ENCODE data around the gene RASSF5. TPM values are rescaled to one million over a fixed set of nuclear protein-coding genes. Genes with fewer than 3 reads are reported as not detected.

The RASSF5 gene
- total and polyA plus RNA-seq, 2 experiments from 2014 or later, result 1.6 to 2.0 TPM

DNA sequence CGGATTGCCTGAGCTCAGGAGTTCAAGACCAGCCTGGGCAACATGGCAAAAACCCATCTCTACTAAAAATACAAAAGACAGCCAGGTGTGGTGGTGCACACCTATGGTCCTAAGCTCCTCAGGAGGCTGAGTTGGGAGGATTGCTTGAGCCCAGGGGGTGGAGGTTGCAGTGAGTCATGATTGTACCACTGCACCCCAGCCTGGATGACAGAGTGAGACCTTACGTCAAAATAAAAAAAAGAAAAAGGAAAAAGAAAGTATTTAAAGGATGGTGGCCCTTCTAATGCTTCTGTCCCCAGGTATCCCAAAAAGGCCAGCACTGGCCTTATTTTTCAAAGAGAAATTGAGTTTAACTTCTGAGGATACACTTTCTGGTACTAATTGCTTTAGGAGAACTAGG, 35.3 kb upstream of the RASSF5 start:
- H3K27ac ChIP-seq, result no peak overlapping the region
- no peaks in the 10 kb centered on the region for H3K9me3 ChIP-seq (ENCODE audit: low read depth)
- no peak for TF ChIP-seq EZH2phosphoT487 (IDR thresholded peaks at IDR 0.05; ENCODE audit: low read depth, severe bottlenecking, unreplicated experiment)
- TF ChIP-seq, protein P1, sequence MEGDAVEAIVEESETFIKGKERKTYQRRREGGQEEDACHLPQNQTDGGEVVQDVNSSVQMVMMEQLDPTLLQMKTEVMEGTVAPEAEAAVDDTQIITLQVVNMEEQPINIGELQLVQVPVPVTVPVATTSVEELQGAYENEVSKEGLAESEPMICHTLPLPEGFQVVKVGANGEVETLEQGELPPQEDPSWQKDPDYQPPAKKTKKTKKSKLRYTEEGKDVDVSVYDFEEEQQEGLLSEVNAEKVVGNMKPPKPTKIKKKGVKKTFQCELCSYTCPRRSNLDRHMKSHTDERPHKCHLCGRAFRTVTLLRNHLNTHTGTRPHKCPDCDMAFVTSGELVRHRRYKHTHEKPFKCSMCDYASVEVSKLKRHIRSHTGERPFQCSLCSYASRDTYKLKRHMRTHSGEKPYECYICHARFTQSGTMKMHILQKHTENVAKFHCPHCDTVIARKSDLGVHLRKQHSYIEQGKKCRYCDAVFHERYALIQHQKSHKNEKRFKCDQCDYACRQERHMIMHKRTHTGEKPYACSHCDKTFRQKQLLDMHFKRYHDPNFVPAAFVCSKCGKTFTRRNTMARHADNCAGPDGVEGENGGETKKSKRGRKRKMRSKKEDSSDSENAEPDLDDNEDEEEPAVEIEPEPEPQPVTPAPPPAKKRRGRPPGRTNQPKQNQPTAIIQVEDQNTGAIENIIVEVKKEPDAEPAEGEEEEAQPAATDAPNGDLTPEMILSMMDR (IDR thresholded peaks at IDR 0.05; ENCODE audit: poor library complexity), result no peak
- TF ChIP-seq EZH2 (IDR thresholded peaks at IDR 0.05; ENCODE audit: borderline replicate concordance), result no peak
- no peaks in the 10 kb centered on the region for H3K36me3 ChIP-seq (replicated peaks; ENCODE audit: insufficient read depth, low read depth)
- no peak for DNase-seq (ENCODE audit: low spot score)
- H3K9me2 ChIP-seq (replicated peaks; ENCODE audit: insufficient read depth), result no peaks in the 10 kb centered on the region
- no peak overlapping the region for H2AFZ ChIP-seq
- H4K20me1 ChIP-seq (ENCODE audit: insufficient read depth, poor library complexity, severe bottlenecking), result no peaks in the 10 kb centered on the region
- peaks cover 11% of the 10 kb centered on the region for H3K4me1 ChIP-seq (ENCODE audit: insufficient read depth)
- H3K79me2 ChIP-seq, result no peaks in the 10 kb centered on the region
- no peak overlapping the region for H3K4me3 ChIP-seq
- no peaks in the 10 kb centered on the region for H3K27me3 ChIP-seq
- H3K4me2 ChIP-seq, result peak overlapping the region; percentile 98
- WGBS (ENCODE audit: low lambda C conversion rate, missing lambda C conversion rate), result 95% methylated on average over 2 of the region's 2 CpGs

DNA sequence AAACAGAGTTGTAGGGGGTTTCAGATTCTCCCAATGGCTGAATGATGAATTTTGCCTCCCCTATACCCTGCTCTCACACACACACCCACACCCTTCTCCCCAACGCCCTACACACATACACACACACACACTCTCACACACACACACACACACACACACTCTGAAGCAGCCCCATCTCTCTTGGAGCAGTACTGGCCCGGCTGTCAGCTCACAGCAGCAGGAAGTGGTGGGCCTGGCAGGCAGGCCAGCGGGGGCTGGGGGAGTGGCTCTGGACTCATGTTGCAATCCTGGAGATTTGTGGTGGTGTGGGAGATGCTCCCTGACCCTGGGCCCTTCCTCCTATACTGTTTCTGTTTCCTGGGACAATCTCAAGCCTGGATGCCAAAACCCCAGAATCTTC, 34.9 kb upstream of the RASSF5 start:
- no peak overlapping the region for H3K4me2 ChIP-seq

DNA sequence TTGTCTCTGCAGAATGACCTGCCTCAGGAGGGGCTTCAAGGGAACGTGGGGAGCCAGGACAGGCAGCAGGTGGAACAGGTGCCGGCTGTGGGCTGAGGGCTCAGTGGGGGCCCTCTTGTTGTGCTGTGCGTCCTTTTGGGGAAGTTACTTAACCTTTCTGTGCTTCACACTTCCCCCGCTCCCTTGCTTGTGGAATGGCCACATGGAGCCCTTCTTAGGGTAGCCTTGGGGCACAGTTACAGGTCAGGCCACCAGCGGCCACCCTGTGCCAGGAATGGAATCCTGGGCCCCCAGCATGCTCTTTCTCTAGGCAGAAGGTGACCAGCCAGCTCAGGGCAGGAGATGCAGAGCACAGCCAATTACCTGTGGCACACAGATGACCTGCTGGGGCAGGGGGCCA, 34.4 kb upstream of the RASSF5 start:
- no peak for DNase-seq (ENCODE audit: low spot score)
- TF ChIP-seq EZH2phosphoT487 (IDR thresholded peaks at IDR 0.05; ENCODE audit: low read depth, severe bottlenecking, unreplicated experiment), result no peak
- no peak for TF ChIP-seq EZH2 (IDR thresholded peaks at IDR 0.05; ENCODE audit: borderline replicate concordance)
- TF ChIP-seq, protein P1 (IDR thresholded peaks at IDR 0.05; ENCODE audit: poor library complexity), result no peak
- no peak overlapping the region for H2AFZ ChIP-seq
- no peaks in the 10 kb centered on the region for H3K9me3 ChIP-seq (ENCODE audit: low read depth)
- H3K4me2 ChIP-seq, result no peak overlapping the region
- peaks cover 11% of the 10 kb centered on the region for H3K4me1 ChIP-seq (ENCODE audit: insufficient read depth)
- 56% methylated on average over 5 of the region's 5 CpGs for WGBS (ENCODE audit: low lambda C conversion rate, missing lambda C conversion rate)
- H4K20me1 ChIP-seq (ENCODE audit: insufficient read depth, poor library complexity, severe bottlenecking), result no peaks in the 10 kb centered on the region
- H3K36me3 ChIP-seq (replicated peaks; ENCODE audit: insufficient read depth, low read depth), result no peaks in the 10 kb centered on the region
- no peaks in the 10 kb centered on the region for H3K27me3 ChIP-seq
- H3K4me3 ChIP-seq, result no peak overlapping the region
- H3K9me2 ChIP-seq (replicated peaks; ENCODE audit: insufficient read depth), result no peaks in the 10 kb centered on the region
- H3K27ac ChIP-seq, result no peak overlapping the region
- H3K79me2 ChIP-seq, result no peaks in the 10 kb centered on the region

More for the DNA sequence above, 34.9 kb upstream of the RASSF5 start:
- Histone ChIP-seq H2AFZ (no peak overlapping the region), H3K9me2 (replicated peaks; ENCODE audit: insufficient read depth) (no peaks in the 10 kb centered on the region), H3K4me3 (no peak overlapping the region), H3K36me3 (replicated peaks; ENCODE audit: insufficient read depth, low read depth) (no peaks in the 10 kb centered on the region), H3K4me1 (ENCODE audit: insufficient read depth) (peaks cover 11% of the 10 kb centered on the region), H3K27me3 (no peaks in the 10 kb centered on the region), H3K9me3 (ENCODE audit: low read depth) (no peaks in the 10 kb centered on the region), H4K20me1 (ENCODE audit: insufficient read depth, poor library complexity, severe bottlenecking) (no peaks in the 10 kb centered on the region), H3K79me2 (no peaks in the 10 kb centered on the region), H3K27ac (no peak overlapping the region)
- DNase-seq (ENCODE audit: low spot score), result peak; percentile 30
- 60% methylated on average over 3 of the region's 3 CpGs for WGBS (ENCODE audit: low lambda C conversion rate, missing lambda C conversion rate)
- TF ChIP-seq EZH2 (IDR thresholded peaks at IDR 0.05; ENCODE audit: borderline replicate concordance), result no peak
- TF ChIP-seq EZH2phosphoT487 (IDR thresholded peaks at IDR 0.05; ENCODE audit: low read depth, severe bottlenecking, unreplicated experiment), result no peak
- TF ChIP-seq, protein P1 (IDR thresholded peaks at IDR 0.05; ENCODE audit: poor library complexity), result no peak

DNA sequence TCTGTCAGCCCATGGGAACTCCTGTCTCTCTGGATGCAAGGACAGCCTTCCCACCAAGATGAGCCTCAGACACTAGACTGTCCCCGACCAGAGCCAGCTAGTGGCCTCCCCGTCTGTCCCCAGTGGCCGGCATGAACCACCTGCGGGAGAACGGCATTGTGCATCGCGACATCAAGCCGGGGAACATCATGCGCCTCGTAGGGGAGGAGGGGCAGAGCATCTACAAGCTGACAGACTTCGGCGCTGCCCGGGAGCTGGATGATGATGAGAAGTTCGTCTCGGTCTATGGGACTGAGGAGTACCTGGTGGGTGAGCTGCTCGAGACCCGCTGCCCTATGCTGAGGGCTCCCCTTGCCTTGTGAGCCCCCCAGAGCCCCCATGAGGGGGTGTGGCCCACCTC, 31.3 kb upstream of the RASSF5 start:
- Histone ChIP-seq H3K4me2 (no peak overlapping the region), H3K4me3 (no peak overlapping the region), H3K79me2 (no peaks in the 10 kb centered on the region), H2AFZ (no peak overlapping the region), H4K20me1 (ENCODE audit: insufficient read depth, poor library complexity, severe bottlenecking) (no peaks in the 10 kb centered on the region), H3K27ac (no peak overlapping the region), H3K4me1 (ENCODE audit: insufficient read depth) (no peaks in the 10 kb centered on the region), H3K27me3 (no peaks in the 10 kb centered on the region), H3K36me3 (replicated peaks; ENCODE audit: insufficient read depth, low read depth) (no peaks in the 10 kb centered on the region), H3K9me2 (replicated peaks; ENCODE audit: insufficient read depth) (no peaks in the 10 kb centered on the region), H3K9me3 (ENCODE audit: low read depth) (no peaks in the 10 kb centered on the region)
- 93% methylated on average over 16 of the region's 17 CpGs for WGBS (ENCODE audit: low lambda C conversion rate, missing lambda C conversion rate)
- TF ChIP-seq EZH2phosphoT487 (IDR thresholded peaks at IDR 0.05; ENCODE audit: low read depth, severe bottlenecking, unreplicated experiment), result no peak
- TF ChIP-seq, protein P1 (IDR thresholded peaks at IDR 0.05; ENCODE audit: poor library complexity), result no peak
- TF ChIP-seq EZH2 (IDR thresholded peaks at IDR 0.05; ENCODE audit: borderline replicate concordance), result no peak
- DNase-seq (ENCODE audit: low spot score), result no peak

Measured in hepatocyte (in vitro differentiated cells).